ENCODE data around the gene BECN2.

Gene BECN2, protein sequence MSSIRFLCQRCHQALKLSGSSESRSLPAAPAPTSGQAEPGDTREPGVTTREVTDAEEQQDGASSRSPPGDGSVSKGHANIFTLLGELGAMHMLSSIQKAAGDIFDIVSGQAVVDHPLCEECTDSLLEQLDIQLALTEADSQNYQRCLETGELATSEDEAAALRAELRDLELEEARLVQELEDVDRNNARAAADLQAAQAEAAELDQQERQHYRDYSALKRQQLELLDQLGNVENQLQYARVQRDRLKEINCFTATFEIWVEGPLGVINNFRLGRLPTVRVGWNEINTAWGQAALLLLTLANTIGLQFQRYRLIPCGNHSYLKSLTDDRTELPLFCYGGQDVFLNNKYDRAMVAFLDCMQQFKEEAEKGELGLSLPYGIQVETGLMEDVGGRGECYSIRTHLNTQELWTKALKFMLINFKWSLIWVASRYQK

DNA sequence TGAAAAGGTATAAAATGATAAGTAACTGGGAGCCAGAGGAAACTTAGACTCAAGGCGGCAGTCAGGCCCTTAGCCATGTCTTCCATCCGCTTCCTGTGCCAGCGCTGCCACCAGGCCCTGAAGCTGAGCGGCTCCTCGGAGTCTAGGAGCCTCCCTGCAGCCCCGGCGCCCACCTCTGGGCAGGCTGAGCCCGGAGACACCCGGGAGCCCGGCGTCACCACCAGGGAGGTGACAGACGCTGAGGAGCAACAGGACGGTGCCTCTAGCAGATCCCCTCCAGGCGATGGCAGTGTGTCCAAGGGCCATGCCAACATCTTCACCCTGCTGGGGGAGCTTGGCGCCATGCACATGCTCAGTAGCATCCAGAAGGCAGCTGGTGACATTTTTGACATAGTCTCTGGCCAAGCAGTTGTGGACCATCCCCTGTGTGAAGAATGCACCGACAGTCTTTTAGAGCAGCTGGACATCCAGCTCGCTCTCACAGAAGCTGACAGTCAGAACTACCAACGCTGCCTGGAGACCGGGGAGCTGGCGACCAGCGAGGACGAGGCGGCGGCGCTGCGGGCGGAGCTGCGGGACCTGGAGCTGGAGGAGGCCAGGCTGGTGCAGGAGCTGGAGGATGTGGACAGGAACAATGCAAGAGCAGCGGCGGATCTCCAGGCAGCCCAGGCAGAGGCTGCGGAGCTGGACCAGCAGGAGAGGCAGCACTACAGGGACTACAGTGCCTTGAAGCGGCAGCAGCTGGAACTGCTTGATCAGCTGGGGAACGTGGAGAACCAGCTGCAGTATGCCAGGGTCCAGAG is at the start of gene BECN2:
Gene BECN2, plus strand, starts transcription at position 76 of the 803 bp plus-strand sequence. Its CDS starts 0 bp downstream, at position 76.
- H3K4me1 ChIP-seq (ENCODE audit: control insufficient read depth in 1 of 2, insufficient read depth in 2 of 2, low read length in 2 of 2), result no peaks in the 10 kb centered on the region
- H3K27ac ChIP-seq (ENCODE audit: low read length), result no peak within 1 kb of the TSS
- H3K4me3 ChIP-seq (ENCODE audit: low read depth in 1 of 2, low read length in 2 of 2), result no peak within 1 kb of the TSS
- no peaks in the 10 kb centered on the region for H3K27me3 ChIP-seq (ENCODE audit: low read depth, low read length)
- no peaks in the 10 kb centered on the region for H3K9me3 ChIP-seq (ENCODE audit: control insufficient read depth in 1 of 2, low read length in 2 of 2)
- no peaks in the 10 kb centered on the region for H3K36me3 ChIP-seq (ENCODE audit: control insufficient read depth in 1 of 2, insufficient read depth in 2 of 2, low read length in 2 of 2)

DNA sequence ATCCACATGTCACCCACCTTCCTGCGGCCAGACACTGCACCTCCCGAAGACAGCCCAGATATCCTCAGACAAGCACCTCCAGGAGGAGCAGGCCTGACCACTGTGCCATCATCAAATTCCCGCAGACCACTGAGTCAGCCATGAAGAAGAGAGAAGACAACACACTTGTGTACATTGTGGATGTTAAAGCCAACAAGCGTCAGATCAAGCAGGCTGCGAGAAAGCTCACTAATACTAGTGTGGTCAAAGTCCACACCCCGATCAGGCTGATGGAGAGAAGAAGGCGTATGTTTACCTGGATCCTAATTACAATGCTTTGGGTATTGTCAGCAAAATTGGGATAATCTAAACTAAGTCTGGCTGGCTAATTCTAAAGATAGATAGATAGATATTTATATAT is 41.4 kb upstream of the BECN2 start:
- Histone ChIP-seq H3K27ac (ENCODE audit: low read length) (no peak overlapping the region), H3K4me1 (ENCODE audit: control insufficient read depth in 1 of 2, insufficient read depth in 2 of 2, low read length in 2 of 2) (no peaks in the 10 kb centered on the region), H3K27me3 (ENCODE audit: low read depth, low read length) (no peaks in the 10 kb centered on the region), H3K36me3 (ENCODE audit: control insufficient read depth in 1 of 2, insufficient read depth in 2 of 2, low read length in 2 of 2) (no peaks in the 10 kb centered on the region), H3K9me3 (ENCODE audit: control insufficient read depth in 1 of 2, low read length in 2 of 2) (peaks cover 0 to 2% of the 10 kb centered on the region in 2 donors), H3K4me3 (ENCODE audit: low read depth in 1 of 2, low read length in 2 of 2) (no peak overlapping the region)

DNA sequence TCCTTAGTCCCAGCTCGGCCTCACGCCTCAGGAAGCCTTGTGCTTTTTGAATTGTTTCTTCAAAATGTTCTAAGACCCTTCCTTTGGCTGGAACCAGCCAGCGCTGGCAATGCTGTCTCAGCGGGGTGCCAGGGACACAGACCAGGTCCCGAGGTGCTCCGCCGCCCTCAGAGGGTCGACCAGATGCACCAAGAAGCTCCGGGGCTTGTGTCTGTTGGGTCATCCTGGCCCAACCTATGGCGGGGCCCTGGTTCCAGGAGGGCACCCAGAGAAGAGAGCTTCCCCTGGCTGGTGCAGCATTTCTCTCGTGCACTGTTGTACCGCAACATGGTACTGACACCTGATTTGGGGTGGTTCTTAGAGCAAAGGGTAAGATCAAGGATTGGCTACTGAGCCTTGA is 40.1 kb upstream of the BECN2 start:
- no peaks in the 10 kb centered on the region for H3K36me3 ChIP-seq (ENCODE audit: control insufficient read depth in 1 of 2, insufficient read depth in 2 of 2, low read length in 2 of 2)
- no peak overlapping the region for H3K4me3 ChIP-seq (ENCODE audit: low read depth in 1 of 2, low read length in 2 of 2)
- H3K27me3 ChIP-seq (ENCODE audit: low read depth, low read length), result no peaks in the 10 kb centered on the region
- H3K27ac ChIP-seq (ENCODE audit: low read length), result no peak overlapping the region
- peaks cover 0 to 2% of the 10 kb centered on the region in 2 donors for H3K9me3 ChIP-seq (ENCODE audit: control insufficient read depth in 1 of 2, low read length in 2 of 2)
- no peaks in the 10 kb centered on the region for H3K4me1 ChIP-seq (ENCODE audit: control insufficient read depth in 1 of 2, insufficient read depth in 2 of 2, low read length in 2 of 2)

DNA sequence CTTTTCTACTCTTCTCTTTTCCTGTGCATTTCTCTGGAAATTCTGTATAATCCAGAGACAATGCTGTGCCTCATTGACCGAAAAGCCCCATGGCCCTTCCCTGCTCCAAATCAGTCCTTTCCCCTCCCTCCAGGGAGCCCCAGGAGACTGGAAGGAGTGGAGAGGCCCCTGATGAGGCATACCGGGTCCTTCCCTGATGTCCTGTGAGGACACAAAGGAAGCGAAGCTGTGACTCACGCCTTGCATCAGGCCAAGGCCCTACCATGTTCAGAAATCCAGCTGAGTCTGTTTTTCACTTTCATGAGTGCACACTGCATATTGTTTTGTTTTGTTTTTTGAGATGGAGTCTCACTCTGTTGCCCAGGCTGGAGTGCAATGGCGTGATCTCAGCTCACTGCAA is 38.7 kb upstream of the BECN2 start:
- Histone ChIP-seq H3K4me1 (ENCODE audit: control insufficient read depth in 1 of 2, insufficient read depth in 2 of 2, low read length in 2 of 2) (no peaks in the 10 kb centered on the region), H3K36me3 (ENCODE audit: control insufficient read depth in 1 of 2, insufficient read depth in 2 of 2, low read length in 2 of 2) (no peaks in the 10 kb centered on the region), H3K27ac (ENCODE audit: low read length) (no peak overlapping the region), H3K4me3 (ENCODE audit: low read depth in 1 of 2, low read length in 2 of 2) (no peak overlapping the region), H3K27me3 (ENCODE audit: low read depth, low read length) (no peaks in the 10 kb centered on the region), H3K9me3 (ENCODE audit: control insufficient read depth in 1 of 2, low read length in 2 of 2) (peaks cover 0 to 2% of the 10 kb centered on the region in 2 donors)

DNA sequence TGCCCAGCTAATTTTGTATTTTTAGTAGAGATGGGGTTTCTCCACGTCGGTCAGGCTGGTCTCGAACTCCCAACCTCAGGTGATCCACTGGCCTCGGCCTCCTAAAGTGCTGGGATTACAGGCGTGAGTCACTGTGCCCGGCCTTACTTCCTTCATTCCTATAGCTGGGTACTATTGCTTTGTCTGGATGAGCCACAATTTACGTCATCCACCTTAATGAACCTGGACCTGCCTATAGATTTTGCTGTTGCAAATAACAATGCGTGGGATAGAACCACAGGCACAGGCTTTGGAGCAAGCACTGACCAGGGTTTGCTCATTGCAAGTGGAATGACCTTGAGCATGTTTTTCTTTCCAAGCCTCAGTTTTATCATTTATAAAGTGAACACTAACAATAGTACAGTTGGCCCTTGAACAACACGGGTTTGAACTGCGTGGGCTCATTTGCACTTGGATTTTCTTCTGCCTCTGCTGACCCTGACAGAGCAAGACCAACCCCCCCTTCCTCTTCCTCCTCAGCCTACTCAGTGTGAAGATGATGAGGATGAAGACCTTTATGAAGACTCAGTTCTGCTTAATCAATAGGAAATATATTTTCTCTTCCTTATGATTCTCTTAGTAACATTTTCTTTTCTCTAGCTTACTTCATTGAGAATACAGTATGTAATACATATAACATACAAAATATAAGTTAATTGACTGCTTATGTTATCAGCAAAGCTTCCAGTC is 33.3 kb upstream of the BECN2 start:
- Histone ChIP-seq H3K4me3 (ENCODE audit: low read depth in 1 of 2, low read length in 2 of 2) (no peak overlapping the region), H3K27ac (ENCODE audit: low read length) (no peak overlapping the region), H3K4me1 (ENCODE audit: control insufficient read depth in 1 of 2, insufficient read depth in 2 of 2, low read length in 2 of 2) (no peaks in the 10 kb centered on the region), H3K36me3 (ENCODE audit: control insufficient read depth in 1 of 2, insufficient read depth in 2 of 2, low read length in 2 of 2) (no peaks in the 10 kb centered on the region), H3K9me3 (ENCODE audit: control insufficient read depth in 1 of 2, low read length in 2 of 2) (no peaks in the 10 kb centered on the region), H3K27me3 (ENCODE audit: low read depth, low read length) (no peaks in the 10 kb centered on the region)

DNA sequence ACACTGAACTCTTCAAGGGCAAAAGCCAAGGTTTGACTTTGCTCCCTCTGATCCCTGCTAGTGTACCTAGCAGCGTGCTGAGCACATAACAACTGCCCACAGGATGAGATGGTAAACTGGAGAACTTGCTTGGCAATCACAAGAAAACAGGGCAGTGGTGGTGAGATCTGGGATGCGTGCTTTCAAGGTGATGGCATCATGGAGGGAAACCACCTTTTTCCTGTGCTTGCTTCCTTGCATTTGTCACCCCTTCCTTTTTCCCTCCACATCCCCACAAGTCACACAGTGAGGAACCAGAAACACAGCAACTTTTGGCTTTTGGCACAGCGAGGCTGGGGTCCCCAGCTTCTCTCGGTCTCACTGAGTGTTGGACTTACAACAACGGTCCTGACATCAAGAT is 31.4 kb upstream of the BECN2 start:
- Histone ChIP-seq H3K36me3 (ENCODE audit: control insufficient read depth in 1 of 2, insufficient read depth in 2 of 2, low read length in 2 of 2) (no peaks in the 10 kb centered on the region), H3K4me3 (ENCODE audit: low read depth in 1 of 2, low read length in 2 of 2) (no peak overlapping the region), H3K27me3 (ENCODE audit: low read depth, low read length) (no peaks in the 10 kb centered on the region), H3K9me3 (ENCODE audit: control insufficient read depth in 1 of 2, low read length in 2 of 2) (no peaks in the 10 kb centered on the region), H3K27ac (ENCODE audit: low read length) (no peak overlapping the region), H3K4me1 (ENCODE audit: control insufficient read depth in 1 of 2, insufficient read depth in 2 of 2, low read length in 2 of 2) (no peaks in the 10 kb centered on the region)

DNA sequence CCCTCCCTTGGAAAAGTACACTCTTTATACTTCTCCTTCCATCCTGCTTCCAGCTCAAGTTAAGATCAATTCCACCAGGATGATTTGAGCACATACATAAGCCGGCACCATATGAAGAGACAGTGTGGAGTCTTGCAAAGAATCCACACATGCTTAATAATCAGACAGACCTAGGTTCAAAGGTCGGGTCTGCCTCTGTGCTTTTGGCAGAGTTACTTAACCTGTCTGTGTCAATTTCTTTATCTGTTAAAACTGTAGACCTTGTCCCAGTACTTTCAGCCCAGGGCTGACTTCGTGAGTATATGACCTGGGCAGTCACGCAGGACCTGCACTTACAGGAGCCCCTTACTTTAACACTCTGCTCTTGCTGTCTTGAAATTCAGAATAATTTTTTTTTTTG is 30.2 kb upstream of the BECN2 start:
- Histone ChIP-seq H3K27ac (ENCODE audit: low read length) (no peak overlapping the region), H3K4me1 (ENCODE audit: control insufficient read depth in 1 of 2, insufficient read depth in 2 of 2, low read length in 2 of 2) (no peaks in the 10 kb centered on the region), H3K4me3 (ENCODE audit: low read depth in 1 of 2, low read length in 2 of 2) (no peak overlapping the region), H3K27me3 (ENCODE audit: low read depth, low read length) (no peaks in the 10 kb centered on the region), H3K36me3 (ENCODE audit: control insufficient read depth in 1 of 2, insufficient read depth in 2 of 2, low read length in 2 of 2) (no peaks in the 10 kb centered on the region), H3K9me3 (ENCODE audit: control insufficient read depth in 1 of 2, low read length in 2 of 2) (no peaks in the 10 kb centered on the region)

DNA sequence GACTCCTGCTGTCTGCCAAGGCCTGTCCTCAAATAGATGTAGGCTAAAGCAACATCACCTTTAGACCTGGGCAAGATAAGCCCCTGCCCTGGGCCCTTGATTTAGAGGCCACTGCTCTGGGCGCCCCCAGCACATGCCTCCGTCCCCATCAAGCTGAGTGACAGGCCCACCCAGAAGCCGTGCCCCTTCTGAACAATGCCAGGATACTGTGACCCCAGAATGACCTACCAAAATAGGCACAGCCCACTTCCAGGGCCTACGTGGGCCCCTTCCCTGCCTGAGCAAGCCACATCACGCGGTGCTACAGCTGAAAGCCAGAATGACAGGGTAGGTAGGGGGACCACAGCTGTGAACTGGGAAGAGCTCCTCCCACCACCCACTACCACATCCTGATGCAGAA is 24.7 kb upstream of the BECN2 start:
- Histone ChIP-seq H3K27me3 (ENCODE audit: low read depth, low read length) (no peaks in the 10 kb centered on the region), H3K27ac (ENCODE audit: low read length) (no peak overlapping the region), H3K9me3 (ENCODE audit: control insufficient read depth in 1 of 2, low read length in 2 of 2) (no peaks in the 10 kb centered on the region), H3K36me3 (ENCODE audit: control insufficient read depth in 1 of 2, insufficient read depth in 2 of 2, low read length in 2 of 2) (no peaks in the 10 kb centered on the region), H3K4me3 (ENCODE audit: low read depth in 1 of 2, low read length in 2 of 2) (no peak overlapping the region), H3K4me1 (ENCODE audit: control insufficient read depth in 1 of 2, insufficient read depth in 2 of 2, low read length in 2 of 2) (no peaks in the 10 kb centered on the region)

DNA sequence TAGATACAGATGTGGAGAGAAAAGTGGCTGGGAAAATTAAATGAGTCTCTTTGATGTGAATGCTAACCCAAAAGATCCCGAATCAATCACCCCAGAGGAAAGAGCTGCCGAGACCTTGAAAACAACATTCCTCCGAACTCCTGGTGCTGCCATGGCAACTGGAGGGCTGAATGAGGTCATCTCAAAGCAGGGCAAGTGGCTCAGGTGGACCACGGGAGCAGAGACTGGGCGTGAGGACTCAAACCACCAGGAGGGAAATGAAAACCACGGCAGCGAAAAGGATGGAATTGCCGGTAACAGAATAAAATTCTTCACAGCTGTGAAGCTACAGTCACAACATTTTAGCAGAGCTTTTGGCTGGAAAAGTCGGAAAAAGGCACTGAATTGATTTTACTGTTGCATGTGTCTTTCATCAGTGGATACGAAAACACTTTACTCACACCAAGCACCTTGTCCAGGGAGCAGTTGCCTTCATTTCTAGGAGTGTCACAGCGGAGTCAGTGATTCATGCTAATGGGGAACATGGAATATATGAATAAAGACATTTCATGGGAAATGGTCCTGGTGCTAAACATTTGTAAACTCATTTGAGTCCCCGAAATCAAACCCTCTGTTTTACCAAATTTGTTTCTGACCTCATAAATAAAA is 23.2 kb upstream of the BECN2 start:
- H3K27ac ChIP-seq (ENCODE audit: low read length), result no peak overlapping the region
- no peaks in the 10 kb centered on the region for H3K9me3 ChIP-seq (ENCODE audit: control insufficient read depth in 1 of 2, low read length in 2 of 2)
- no peaks in the 10 kb centered on the region for H3K36me3 ChIP-seq (ENCODE audit: control insufficient read depth in 1 of 2, insufficient read depth in 2 of 2, low read length in 2 of 2)
- no peak overlapping the region for H3K4me3 ChIP-seq (ENCODE audit: low read depth in 1 of 2, low read length in 2 of 2)
- no peaks in the 10 kb centered on the region for H3K4me1 ChIP-seq (ENCODE audit: control insufficient read depth in 1 of 2, insufficient read depth in 2 of 2, low read length in 2 of 2)
- H3K27me3 ChIP-seq (ENCODE audit: low read depth, low read length), result no peaks in the 10 kb centered on the region

DNA sequence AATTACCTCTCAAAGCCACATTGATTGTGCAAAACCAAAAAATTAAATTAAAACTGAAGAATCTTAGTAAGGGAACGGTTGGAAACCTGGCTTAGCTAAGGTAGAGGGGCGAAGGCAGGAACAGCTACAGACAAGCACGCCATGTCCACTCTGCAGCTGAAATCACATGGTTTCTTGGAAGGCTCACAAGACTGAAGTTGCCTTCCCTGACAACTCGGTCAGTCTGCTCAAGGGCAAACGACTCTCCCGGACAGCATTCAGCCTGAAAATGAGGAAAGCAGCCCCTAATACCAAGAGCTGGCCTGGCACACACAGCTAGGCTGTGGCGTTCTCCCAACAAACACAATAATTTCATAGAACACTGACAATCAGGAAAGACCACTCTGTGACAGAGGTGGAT is 22.7 kb upstream of the BECN2 start:
- no peaks in the 10 kb centered on the region for H3K27me3 ChIP-seq (ENCODE audit: low read depth, low read length)
- no peak overlapping the region for H3K27ac ChIP-seq (ENCODE audit: low read length)
- H3K36me3 ChIP-seq (ENCODE audit: control insufficient read depth in 1 of 2, insufficient read depth in 2 of 2, low read length in 2 of 2), result no peaks in the 10 kb centered on the region
- no peak overlapping the region for H3K4me3 ChIP-seq (ENCODE audit: low read depth in 1 of 2, low read length in 2 of 2)
- H3K4me1 ChIP-seq (ENCODE audit: control insufficient read depth in 1 of 2, insufficient read depth in 2 of 2, low read length in 2 of 2), result no peaks in the 10 kb centered on the region
- no peaks in the 10 kb centered on the region for H3K9me3 ChIP-seq (ENCODE audit: control insufficient read depth in 1 of 2, low read length in 2 of 2)

DNA sequence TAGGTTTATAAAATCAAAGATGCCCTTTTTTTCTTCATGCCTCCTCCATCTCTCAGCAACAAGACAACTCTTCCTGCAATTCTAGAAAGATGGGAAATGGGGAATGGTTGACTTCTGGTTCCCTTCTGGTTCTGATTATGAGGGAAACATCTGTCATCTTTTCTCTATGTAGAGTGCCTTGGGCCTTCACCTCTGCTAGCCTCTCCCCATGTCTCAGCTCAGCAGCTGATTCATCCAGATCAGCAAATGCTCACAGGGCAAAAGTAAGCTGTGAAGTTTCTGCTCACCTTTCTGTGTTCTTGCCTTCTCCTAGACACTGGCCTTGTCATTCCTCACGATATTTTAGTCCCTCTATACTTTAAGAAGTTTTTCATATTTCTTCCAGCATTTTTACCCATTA is 17.8 kb upstream of the BECN2 start:
- no peaks in the 10 kb centered on the region for H3K4me1 ChIP-seq (ENCODE audit: control insufficient read depth in 1 of 2, insufficient read depth in 2 of 2, low read length in 2 of 2)
- no peak overlapping the region for H3K4me3 ChIP-seq (ENCODE audit: low read depth in 1 of 2, low read length in 2 of 2)
- no peaks in the 10 kb centered on the region for H3K27me3 ChIP-seq (ENCODE audit: low read depth, low read length)
- no peaks in the 10 kb centered on the region for H3K36me3 ChIP-seq (ENCODE audit: control insufficient read depth in 1 of 2, insufficient read depth in 2 of 2, low read length in 2 of 2)
- H3K27ac ChIP-seq (ENCODE audit: low read length), result no peak overlapping the region
- no peaks in the 10 kb centered on the region for H3K9me3 ChIP-seq (ENCODE audit: control insufficient read depth in 1 of 2, low read length in 2 of 2)

All from muscle layer of duodenum (tissue), 2 donors.